Measurements from ENCODE around the gene GAB2. TPM values are rescaled to one million over a fixed set of nuclear protein-coding genes. Genes with fewer than 3 reads are reported as not detected.

GAB2 gene
- total RNA-seq, 4 donors from 2014 or later, result 23.3 to 65.6 (median 58.8) TPM

GRCh38 chr11:78250099-78250498 lies 167.5 kb downstream of the GAB2 start:
- TF ChIP-seq CTCF (IDR thresholded peaks at IDR 0.05; ENCODE audit: low read depth), result no peak

GRCh38 chr11:78248903-78249302 lies 168.7 kb downstream of the GAB2 start:
- TF ChIP-seq CTCF (IDR thresholded peaks at IDR 0.05; ENCODE audit: low read depth), result no peak

- TF ChIP-seq CTCF (IDR thresholded peaks at IDR 0.05; ENCODE audit: low read depth), result no peak
These were observed 169.4 kb downstream of the GAB2 start for GRCh38 chr11:78248191-78248590.

- TF ChIP-seq CTCF (IDR thresholded peaks at IDR 0.05; ENCODE audit: low read depth), result no peak
These were observed 172.9 kb downstream of the GAB2 start for GRCh38 chr11:78244546-78245255.

- TF ChIP-seq CTCF (IDR thresholded peaks at IDR 0.05; ENCODE audit: low read depth), result no peak
These were observed 173.5 kb downstream of the GAB2 start for GRCh38 chr11:78244080-78244479.

- TF ChIP-seq CTCF (IDR thresholded peaks at IDR 0.05; ENCODE audit: low read depth), result no peak
These were observed 176.1 kb downstream of the GAB2 start for GRCh38 chr11:78241475-78241874.

- no peak for TF ChIP-seq CTCF (IDR thresholded peaks at IDR 0.05; ENCODE audit: low read depth)
These were observed 177.8 kb downstream of the GAB2 start for GRCh38 chr11:78239781-78240180.

Measured in subcutaneous adipose tissue (tissue), 4 donors.